HG02678 (cell line): ENCODE results near the gene XYLB.

Experiments
- ATAC-seq: cut with Tn5 transposase; IDR thresholded peaks from one replicate; pipeline ENCODE4 v1.9.1; 2021; ENCODE audit warnings: mild to moderate bottlenecking, moderate library complexity; ENCODE audit not compliant: unreplicated experiment

XYLB gene

DNA sequence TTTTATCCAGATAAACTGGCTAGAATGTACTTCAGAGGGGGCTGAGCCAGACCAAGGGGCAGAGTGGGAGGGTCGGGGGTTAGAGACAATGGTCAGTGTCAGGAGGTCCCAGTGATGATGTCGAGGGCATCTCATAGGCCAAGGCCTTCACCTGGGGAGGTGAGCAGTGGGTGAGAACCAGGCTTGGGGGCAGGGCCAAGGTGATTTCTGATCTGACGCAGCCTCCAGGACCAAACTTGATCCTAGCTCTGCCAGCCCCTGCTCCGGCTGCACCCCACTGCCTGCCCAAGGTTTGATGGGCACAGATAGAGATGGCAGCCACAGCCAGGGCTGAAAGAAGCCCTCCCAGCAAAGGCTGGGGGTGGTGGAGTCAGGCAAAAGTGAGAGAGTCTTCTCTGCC lies 14.9 kb downstream of the XYLB start:
- ATAC-seq: no peak

DNA sequence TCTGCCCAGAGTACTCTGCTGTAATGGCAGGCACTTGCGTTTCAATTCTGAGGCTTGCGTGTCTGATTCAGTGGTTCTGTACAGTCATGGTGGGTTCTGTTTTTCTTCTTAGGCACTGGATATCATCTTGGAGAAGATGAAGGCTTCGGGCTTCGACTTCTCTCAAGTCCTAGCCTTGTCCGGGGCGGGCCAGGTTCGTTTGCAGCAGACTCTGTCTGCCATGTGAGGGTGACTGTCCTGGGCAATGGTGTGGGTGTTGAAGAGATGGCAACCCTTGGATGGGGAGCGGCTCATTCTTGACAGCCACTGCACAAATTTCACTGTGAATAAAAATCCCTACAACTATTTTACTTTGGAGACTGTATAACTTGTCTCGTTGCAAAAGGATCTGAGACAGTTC lies 16.2 kb downstream of the XYLB start:
- ATAC-seq: no peak

DNA sequence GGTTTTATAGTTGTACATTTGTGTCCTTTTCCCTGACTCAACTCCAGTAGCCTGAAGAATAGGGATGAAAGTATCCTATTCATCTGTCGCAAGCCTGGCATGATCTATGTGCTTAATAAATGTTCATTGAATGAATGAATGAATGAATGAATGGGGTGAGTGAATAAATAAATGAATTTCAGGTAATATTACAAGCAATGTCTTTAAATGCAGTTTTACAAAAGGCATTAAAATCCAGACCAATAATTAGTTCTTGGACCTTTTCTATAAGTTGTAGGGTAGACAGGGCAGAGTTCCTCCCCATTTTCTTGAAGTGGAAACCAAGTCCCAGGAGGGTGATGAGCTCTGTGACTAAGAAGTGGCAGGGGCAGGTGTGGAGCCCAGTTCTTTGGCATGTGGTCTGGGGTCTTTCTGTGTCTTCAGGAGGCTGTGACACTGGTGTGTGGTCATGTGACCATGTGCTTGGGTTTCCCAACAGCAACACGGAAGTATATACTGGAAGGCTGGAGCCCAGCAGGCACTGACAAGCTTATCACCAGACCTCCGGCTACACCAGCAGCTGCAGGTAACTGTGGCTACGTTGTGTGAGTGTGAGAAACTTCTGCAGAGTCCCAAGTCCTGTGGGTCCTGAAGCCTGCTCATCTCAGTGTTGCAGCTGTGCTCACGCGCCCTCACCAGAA lies 18.3 kb downstream of the XYLB start:
- ATAC-seq: no peak

DNA sequence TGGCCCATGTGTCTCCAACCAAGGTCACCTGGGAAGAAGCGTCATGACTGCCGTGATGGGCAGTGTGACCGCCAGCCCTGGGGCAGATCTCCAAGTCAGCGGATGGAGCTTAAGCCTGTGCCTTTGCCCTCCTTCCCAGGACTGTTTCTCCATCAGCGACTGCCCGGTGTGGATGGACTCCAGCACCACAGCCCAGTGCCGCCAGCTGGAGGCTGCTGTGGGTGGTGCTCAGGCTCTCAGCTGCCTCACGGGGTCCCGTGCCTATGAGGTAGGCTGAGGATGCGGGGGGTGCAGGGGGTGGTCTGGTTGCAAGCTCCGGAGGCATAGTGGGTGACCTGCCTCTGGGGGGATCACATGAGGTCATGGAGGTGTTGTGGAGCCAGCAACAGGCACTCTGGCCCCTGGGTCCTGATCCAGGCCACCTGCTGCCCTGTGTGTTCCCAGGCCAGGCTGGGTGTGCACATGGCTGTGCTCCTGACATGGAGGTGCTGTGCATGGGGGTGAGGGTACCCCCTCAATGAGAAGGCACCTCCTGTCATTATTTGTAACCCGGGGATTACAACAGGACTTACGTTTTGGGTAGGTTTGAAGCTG lies 19.0 kb downstream of the XYLB start:
- no peak for ATAC-seq

DNA sequence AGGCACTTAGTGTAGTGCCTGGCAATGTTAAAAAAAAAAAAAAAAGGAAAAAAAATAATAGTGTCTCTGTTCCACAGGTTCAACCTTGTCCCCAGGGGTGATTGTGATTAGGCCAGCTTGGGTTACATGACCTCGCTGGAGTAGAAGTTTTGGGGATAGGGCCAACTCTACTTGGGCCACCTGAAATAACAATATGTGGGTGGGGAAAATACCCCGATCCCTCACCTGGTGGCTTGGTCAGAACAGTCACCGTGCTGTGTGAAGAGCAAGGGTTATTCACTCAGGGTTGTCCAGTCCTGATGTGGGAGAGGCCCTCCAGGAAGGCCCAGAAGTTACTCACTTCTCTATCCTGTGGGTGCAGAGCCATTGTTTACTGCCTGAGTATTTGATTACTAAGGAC lies 19.5 kb downstream of the XYLB start:
- no peak for ATAC-seq

DNA sequence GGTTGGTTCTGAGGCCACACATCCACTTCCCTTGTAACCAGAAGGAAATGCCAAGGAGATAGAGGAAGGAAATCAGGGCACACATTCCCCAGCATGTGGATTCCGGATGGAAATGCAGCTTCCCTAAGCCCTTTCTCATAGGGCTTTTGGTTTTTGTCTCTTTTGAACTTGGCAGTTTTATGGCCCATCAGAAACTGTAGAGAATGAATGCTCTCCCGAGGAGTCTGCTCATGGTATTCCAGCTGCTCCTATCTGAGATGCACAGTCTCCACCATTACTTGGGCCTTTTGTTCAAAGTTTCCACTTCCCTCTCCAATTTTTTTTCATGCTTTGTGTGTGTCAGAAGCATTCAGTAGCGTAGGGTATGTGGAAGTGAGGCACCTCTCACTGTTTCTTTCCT lies 21.2 kb downstream of the XYLB start:
- ATAC-seq: no peak

DNA sequence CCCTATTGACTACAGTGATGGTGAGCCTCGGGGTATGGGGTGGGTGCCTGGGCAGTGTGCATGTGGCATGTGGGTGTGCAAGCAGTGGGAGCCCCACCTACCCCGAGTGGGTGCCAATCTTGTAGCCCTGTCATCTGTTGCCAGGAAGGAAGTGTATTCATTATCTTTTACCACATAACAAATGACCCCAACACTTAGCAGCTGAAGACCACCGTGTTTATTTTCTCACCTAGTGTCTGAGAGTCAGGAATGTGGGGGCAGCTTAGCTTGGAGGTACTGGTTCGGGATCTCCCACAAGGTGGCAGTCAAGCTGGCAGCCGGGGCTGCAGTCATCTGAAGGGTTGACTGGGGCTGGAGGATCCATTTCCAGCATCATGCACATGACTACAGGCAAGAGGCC lies 21.7 kb downstream of the XYLB start:
- no peak for ATAC-seq

DNA sequence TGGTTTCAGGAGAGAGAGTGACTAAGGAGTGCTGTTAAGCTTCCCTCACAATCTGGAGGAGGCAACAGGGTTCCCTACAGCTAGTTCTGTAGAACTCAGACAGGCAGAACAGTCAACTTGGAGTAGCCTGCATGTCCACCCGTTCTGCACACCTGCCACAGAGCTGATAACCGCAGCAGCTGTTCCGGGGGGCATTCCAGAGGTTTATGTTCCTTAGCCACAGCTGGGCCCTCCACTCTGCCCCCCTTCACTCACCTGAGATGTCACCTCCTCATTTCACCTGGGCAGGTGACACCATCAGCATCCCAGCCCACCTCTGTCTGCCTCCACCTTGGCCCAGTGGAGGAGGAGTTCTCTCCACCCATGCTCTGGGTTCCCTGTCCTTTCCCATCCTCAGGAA lies 22.6 kb downstream of the XYLB start:
- no peak for ATAC-seq

DNA sequence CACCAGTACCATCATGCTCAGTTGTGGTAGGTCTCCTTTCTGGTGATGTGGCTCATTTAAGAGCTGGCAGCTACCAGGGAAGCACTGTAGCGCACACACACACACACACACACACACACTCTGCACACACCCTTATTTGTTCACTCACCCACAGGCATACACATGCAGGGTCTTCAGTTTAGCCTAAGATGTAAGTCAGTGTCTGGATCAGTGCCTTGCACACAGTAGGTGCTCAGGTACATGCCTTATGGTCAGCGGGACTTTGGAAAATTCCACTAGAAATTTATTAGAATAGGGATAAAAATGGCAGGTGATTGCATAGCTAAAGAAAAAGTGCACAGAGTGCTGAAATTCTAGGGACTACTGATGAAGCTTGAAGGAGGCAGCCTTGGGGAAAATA lies 23.6 kb downstream of the XYLB start:
- no peak for ATAC-seq

DNA sequence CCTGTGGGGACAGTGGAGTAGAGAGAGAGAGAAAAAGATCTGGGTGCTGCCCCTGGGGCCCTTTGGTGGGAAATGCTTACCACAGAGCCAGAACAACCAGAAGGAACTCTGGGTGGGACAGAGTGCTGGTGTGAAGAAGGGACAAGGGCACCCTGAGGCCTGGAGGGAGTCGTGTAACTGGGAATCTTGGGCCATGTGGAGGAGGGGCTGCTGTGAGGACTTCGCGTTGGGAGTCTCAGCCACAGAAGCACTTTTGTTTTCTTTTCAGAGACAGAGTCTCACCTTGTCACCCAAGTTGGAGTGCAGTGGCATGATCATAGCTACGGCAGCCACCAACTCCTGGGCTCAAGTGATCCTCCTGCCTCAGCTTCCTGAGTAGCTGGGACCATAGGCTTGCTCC lies 24.3 kb downstream of the XYLB start:
- no peak for ATAC-seq

DNA sequence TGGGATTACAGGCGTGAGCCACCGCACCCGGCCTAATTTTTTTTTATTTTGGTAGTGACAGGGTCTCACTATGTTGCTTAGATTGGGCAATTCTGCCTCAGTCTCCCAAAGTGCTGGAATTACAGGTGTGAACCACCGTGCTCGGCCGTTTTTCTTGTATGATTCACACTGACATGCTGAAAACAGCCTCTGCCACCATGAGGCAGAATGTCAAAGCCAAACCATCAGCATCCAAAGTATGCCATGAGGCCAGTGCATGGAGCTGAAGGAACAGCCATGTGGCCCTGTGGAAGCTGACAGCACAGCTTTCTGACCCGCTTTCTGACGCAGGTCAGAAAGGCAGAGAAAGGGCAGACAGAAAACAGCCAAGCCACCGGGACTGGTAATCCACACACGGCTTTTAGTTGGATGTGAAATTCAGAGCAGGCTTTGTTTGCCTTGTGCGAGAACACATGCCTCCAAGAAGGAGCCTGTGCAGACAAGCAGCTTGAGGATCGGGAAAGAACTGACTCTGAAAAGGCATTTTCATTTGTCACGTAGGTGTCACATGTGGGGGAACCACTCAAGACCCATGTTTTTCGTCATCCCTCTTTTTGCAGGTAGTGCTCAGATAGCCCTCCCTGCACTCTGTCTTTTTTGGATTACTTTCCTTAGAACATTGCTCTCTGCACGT lies 25.1 kb downstream of the XYLB start:
- ATAC-seq: no peak

DNA sequence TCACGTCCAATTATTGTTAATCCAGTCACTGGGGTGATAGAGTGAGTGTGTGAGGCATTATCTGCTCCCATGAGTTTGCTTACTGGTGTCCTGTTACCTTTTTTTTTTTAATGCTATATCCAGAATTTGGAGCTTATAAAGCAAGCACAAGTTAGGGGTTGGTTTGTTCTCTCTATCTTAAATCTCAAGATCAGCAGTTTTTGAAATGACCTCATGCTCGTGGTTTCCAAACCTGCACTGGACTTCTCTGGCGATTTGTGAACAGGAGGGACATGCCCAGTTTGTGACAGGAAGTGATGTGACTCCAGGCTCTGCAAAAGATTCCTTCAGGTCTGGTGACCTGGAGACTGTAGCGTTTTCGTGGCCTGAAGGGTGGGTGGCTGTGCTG lies 25.6 kb downstream of the XYLB start:
- ATAC-seq: no peak

DNA sequence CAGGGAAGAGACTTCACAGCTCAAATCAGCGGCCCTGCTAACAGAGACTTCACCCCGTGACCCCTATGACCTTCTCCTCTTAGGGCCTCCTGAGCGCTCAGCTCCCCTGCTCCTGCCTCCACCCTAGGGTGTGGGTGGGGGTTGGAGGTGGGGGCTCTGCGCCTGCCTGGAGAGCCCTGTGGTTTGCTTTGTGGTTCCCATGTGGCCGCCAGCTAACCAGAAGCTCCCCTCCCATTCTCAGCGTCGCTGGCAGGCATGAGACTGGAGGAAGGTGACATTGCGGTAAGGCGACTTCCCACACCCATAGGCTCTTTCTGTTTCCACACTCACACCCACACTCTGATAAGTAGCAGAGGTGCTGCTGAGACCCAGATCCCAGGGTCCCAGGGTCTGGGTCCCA lies 27.6 kb downstream of the XYLB start:
- ATAC-seq: no peak

DNA sequence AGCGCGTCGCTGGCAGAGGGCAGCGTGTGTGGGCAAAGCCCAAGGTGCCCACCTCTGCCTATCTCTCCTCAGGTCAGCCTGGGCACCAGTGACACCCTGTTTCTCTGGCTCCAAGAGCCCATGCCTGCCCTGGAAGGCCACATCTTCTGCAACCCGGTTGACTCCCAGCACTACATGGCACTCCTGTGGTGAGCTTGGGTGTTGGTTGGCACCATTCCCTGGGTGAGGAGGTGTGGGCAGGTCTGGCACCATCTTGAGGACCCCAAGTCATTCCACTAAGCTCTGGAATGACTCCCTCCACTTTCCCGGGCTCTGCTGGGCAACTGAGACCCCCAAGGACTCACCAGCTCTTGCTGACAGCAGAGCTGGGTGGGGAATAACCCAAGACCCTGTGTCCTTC lies 28.5 kb downstream of the XYLB start:
- ATAC-seq: no peak

DNA sequence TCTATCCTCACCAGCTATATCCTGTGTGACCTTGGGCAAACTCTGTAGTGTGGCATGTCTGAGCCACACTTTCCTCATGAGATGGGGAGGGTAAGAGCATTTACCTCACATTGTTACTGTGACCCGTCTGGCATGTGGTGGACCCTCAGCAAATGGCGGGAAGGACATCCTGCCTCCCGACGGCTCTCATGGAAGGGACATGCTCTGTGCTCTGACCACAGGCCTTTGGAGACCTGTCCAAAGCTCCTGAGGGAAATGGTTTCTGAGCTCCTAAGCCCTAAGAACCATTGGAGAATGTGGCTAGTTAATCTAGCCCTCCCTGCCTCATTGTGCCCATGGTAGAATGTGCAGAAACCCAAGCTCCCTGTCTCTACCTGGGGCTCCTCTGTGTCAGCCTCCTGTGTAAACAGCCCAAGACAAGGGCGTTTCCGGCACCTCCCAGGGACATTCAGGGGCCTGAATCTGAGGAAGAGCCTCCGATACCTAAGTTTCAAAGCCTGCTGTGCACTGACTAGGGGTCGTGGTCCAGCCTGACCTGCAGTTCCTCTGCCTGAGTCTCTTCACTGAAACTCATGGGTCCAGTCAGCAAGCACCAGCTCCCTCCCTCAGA lies 29.0 kb downstream of the XYLB start:
- ATAC-seq: no peak

DNA sequence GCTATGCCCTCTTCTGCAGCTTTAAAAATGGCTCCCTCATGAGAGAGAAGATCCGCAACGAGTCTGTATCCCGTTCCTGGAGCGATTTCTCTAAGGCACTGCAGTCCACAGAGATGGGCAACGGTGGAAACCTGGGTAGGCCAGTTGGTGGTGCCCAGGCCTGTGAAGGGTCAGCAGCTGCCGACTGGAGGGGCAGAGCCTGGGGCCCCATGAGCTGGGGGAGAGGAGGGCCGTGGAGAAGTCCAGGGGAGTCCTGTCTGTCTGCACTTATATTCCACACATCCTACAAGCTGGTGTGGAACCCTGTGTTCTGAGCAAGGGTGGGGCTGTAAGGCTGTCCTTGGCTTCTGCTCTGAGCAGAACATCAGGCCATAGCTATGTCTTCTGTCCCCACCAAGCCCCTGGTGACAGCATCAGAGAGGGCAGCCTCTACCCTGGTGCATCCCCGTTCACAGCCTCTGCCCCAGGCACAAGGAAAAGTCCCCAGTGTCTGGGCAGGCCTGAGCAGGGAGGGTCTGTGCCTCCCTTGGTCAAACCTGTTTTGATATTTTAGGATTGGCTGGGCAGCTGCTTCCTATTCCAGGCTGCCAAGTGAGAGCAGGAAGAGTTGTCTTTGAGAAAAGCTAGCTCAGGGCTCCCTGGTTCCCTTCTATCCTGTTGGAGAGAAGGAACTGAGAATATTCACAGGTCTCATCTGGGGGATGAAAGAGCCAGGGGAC lies 29.7 kb downstream of the XYLB start:
- no peak for ATAC-seq

DNA sequence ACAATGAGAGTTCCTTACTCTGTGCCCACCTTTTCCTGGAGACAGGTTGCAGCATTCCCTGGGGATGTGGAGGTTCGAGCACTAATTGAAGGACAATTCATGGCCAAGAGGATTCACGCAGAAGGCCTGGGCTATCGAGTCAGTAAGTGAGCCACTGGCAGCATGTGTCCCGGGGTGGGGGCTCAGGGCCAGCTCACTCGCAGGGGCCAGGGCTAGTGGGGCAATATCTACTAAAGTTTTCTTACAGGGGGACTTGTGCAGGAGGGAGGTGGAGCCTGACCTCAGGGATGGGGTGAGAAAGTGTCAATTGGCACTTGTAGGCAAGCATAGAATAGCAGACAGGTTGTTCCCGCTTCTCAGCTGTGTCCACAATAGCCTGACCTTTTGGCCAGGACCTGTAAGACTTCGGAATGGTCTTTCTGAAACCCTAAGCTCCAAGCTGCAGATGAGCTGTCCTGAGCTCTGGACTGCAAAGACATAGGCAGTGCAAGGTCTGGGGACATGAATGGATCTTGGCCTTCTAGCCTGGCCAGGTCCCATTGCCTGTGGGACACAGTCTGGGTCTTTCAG lies 32.7 kb downstream of the XYLB start:
- no peak for ATAC-seq

DNA sequence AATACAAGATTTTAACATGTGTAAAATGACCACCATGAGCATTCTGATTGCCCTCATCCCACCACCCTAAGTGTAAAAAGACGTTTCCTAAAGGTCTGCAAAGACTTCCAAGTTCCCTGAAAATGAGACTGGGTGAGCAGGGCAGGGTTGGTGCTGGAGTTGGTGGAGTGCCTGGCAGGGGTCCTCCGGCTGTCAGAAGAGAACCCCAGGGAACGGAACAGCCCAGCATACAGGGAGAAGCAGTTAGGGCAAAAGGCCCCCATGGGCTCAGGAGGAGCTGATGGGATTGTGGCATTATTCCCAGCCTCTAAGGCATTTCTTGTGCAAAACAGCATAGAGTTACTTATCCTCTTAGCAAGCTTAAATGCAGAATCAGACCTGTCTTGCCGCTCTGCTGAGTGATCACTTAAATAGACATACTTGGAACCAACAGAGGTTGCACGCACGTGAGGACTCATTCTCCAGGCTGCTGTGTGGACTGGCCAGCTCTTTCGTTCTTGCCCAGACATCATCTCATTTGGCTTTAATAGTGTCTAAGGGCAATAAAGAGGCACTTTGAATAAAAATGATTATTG lies 36.0 kb downstream of the XYLB start:
- ATAC-seq: no peak

DNA sequence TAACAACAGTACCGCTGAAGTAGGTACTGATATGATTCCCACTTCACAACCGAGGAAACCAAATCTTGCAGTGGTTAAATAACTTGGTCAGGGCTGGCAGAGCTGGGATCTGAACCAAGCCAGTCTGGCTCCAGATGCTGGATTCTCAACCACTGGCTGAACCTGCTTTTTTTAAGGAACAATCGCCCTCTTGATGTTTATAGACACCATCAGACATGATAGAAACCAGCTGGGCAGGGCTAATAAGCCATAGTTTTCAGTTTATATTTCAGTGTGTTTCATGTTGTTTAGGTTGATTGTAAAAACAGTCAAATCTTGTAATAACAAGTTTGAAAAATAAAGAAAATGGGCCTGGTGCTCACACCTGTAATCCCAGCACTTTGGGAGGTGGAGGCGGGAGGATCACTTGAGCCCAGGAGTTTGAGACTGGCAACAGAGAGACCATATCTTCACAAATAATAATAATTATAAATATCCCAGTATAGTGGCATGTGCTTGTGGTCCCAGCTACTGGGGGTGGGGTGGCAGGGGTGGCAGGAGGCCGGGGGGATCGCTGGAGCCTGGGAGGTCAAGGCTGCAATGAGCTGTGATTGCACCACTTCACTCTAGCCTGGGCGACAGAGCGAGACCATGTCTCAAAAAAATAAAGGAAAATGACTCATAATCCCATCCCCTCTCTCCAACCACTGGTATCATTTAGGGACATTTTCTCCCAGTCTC lies 36.7 kb downstream of the XYLB start:
- no peak for ATAC-seq
